NB4 (cell line): ENCODE data around the gene GDPD3.
A peak's percentile ranks its signal among the peaks of the same experiment; 100 is the strongest.

Experiments used
- MYC ChIP-seq: IDR thresholded peaks from 2 replicates; pipeline ENCODE4 v1.6.1; 2011; ENCODE audit warnings: low read depth, low read length
- POLR2A ChIP-seq: IDR thresholded peaks from 2 replicates; pipeline ENCODE4 v1.6.1; 2011; ENCODE audit warnings: mild to moderate bottlenecking; ENCODE audit not compliant: insufficient read length; ENCODE audit errors: extremely low read depth
- TF ChIP-seq, protein P1 (sequence below): IDR thresholded peaks from one replicate; pipeline ENCODE4 v1.5.1; 2012; ENCODE audit warnings: low read depth, low read length

DNA sequence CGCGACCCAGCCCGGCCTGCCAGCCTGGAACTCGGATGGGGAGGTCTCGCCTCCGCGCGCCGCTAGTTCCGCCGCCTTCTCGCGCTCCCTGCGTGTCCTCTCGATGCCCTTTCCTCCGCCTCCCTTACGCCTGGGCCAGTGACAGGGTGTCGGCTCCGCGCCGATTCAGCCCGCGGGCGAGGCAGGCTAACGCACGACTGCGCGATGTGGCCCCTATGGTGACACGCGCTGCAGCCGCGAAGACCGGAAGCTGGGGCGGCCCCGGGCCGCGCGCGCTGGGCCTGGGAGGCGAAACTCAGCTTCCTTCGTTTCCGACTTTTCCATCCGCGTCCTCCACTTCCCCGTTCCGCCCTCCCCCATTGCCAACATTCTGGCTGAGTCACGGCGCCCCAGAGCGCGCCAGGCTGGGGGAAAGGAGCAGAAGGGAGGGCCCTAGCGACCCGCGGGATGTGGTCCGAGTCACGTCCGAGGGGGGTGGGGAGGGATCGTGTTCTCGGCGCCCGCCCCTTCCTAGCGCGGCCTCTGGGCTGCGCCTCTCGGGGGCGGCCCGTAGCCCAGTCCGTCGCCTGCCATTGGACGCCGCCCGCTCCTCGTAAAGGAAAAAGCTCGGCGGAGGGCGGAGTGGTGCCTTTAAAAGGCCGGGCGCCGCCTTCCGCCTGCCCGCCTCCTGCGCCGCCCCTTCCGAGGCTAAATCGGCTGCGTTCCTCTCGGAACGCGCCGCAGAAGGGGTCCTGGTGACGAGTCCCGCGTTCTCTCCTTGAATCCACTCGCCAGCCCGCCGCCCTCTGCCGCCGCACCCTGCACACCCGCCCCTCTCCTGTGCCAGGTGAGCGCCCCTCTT, 48.0 kb downstream of the GDPD3 start, which contains the start of gene ALDOA:
- TF ChIP-seq, protein P1, sequence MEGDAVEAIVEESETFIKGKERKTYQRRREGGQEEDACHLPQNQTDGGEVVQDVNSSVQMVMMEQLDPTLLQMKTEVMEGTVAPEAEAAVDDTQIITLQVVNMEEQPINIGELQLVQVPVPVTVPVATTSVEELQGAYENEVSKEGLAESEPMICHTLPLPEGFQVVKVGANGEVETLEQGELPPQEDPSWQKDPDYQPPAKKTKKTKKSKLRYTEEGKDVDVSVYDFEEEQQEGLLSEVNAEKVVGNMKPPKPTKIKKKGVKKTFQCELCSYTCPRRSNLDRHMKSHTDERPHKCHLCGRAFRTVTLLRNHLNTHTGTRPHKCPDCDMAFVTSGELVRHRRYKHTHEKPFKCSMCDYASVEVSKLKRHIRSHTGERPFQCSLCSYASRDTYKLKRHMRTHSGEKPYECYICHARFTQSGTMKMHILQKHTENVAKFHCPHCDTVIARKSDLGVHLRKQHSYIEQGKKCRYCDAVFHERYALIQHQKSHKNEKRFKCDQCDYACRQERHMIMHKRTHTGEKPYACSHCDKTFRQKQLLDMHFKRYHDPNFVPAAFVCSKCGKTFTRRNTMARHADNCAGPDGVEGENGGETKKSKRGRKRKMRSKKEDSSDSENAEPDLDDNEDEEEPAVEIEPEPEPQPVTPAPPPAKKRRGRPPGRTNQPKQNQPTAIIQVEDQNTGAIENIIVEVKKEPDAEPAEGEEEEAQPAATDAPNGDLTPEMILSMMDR: no peak
- peak; percentile 83 for TF ChIP-seq POLR2A
- TF ChIP-seq MYC: peak; percentile 91
